GM20431 (cell line): ENCODE measurements around the gene PTGR3.

Source experiments
- in situ Hi-C: fragments of 300-500 bp; cut with MseI, MboI; formaldehyde crosslinking; loops from one replicate; pipeline ENCODE4 v1.15.0; 2020; ENCODE audit warnings: low sequenced_read_pairs; ENCODE audit not compliant: unreplicated experiment

PTGR3 gene

GRCh38 chr18:75238786-75239185 lies 29.8 kb upstream of the PTGR3 start:
- in situ Hi-C loops: no loop called here

GRCh38 chr18:75238100-75238499 lies 29.2 kb upstream of the PTGR3 start:
- in situ Hi-C loops: no loop called here

- in situ Hi-C loops: no loop called here
These were observed 27.0 kb upstream of the PTGR3 start for GRCh38 chr18:75235896-75236295.

- in situ Hi-C loops: no loop called here
These were observed 26.0 kb upstream of the PTGR3 start for GRCh38 chr18:75234901-75235300.

- in situ Hi-C loops: no loop called here
These were observed 22.1 kb upstream of the PTGR3 start for GRCh38 chr18:75231053-75231406.

GRCh38 chr18:75230163-75231052 lies 21.5 kb upstream of the PTGR3 start:
- in situ Hi-C loops: no loop called here

- in situ Hi-C loops: no loop called here
These were observed 20.5 kb upstream of the PTGR3 start for GRCh38 chr18:75229437-75229836.

GRCh38 chr18:75228967-75229366 lies 20.0 kb upstream of the PTGR3 start:
- in situ Hi-C loops: no loop called here

GRCh38 chr18:75227535-75228296 lies 18.8 kb upstream of the PTGR3 start:
- in situ Hi-C loops: no loop called here

GRCh38 chr18:75226956-75227316 lies 18.0 kb upstream of the PTGR3 start:
- in situ Hi-C loops: no loop called here

GRCh38 chr18:75226286-75226955 lies 17.5 kb upstream of the PTGR3 start:
- in situ Hi-C loops: no loop called here

- in situ Hi-C loops: no loop called here
These were observed 14.9 kb upstream of the PTGR3 start for GRCh38 chr18:75223687-75224347.

GRCh38 chr18:75222407-75222806 lies 13.5 kb upstream of the PTGR3 start:
- in situ Hi-C loops: no loop called here

GRCh38 chr18:75221897-75222296 lies 13.0 kb upstream of the PTGR3 start:
- in situ Hi-C loops: no loop called here

GRCh38 chr18:75221397-75221796 lies 12.5 kb upstream of the PTGR3 start:
- in situ Hi-C loops: no loop called here

GRCh38 chr18:75220551-75221355 lies 11.8 kb upstream of the PTGR3 start:
- in situ Hi-C loops: no loop called here

- in situ Hi-C loops: no loop called here
These were observed 10.9 kb upstream of the PTGR3 start for GRCh38 chr18:75219745-75220375.

- in situ Hi-C loops: no loop called here
These were observed 9.4 kb upstream of the PTGR3 start for GRCh38 chr18:75218065-75218923.
